Fibroblast of the aortic adventitia (primary cell): ENCODE data around the gene CD40LG. TPM values are rescaled to one million over a fixed set of nuclear protein-coding genes. Genes with fewer than 3 reads are reported as not detected.

Experiments
- DNase-seq: peaks from one replicate; pipeline ENCODE4 v3.0.0-alpha.2; 2010; ENCODE audit warnings: low read depth
- H3K4me3 ChIP-seq: 2 replicates; pipeline ENCODE4 v1.5.1; 2011; ENCODE audit warnings: low read depth, mild to moderate bottlenecking, control low read depth, low read length, moderate library complexity
- total RNA-seq: library from RNA; depleted of rRNA; stranded (reverse); fragments of >200 nt; gene quantifications from 2 replicates; pipeline ENCODE4 v1.2.3, GENCODE V29; 2012; ENCODE audit warnings: low replicate concordance
- TF ChIP-seq, protein P1 (sequence below): IDR thresholded peaks from 2 replicates; pipeline ENCODE4 v1.5.1; 2011; ENCODE audit warnings: mild to moderate bottlenecking, low read length, control low read depth, inconsistent platforms; ENCODE audit not compliant: insufficient read depth

The CD40LG gene
- total RNA-seq, 1 donor, result not detected

DNA sequence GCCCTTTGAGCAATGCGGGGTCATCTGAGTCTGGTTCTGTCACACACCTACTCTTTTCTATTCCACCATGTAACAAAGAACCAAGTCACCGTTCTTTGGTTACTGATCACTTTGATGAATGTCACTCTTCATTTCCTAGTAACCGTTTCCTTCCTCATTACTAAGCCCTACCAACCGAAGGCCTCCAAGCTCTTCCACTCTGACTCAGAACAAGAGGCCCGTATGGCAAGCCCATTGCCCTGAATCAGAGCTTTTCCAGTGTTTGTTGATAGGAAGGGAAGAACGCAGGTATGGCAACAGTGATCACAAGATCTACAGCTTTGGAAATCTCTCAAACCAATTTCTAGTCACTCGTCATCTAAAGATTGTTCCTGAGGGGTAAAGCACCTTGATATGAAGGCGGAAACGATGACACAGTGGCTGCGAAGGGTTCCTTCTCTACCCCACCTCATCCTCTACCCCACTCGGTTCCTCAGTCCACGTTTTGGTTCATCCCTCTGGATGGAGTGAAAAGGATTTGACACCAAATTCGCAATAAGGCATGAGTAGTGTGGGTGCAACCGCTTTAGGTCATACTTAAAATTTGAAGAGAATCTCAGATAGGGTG lies 28.0 kb upstream of the CD40LG start:
- TF ChIP-seq, protein P1, sequence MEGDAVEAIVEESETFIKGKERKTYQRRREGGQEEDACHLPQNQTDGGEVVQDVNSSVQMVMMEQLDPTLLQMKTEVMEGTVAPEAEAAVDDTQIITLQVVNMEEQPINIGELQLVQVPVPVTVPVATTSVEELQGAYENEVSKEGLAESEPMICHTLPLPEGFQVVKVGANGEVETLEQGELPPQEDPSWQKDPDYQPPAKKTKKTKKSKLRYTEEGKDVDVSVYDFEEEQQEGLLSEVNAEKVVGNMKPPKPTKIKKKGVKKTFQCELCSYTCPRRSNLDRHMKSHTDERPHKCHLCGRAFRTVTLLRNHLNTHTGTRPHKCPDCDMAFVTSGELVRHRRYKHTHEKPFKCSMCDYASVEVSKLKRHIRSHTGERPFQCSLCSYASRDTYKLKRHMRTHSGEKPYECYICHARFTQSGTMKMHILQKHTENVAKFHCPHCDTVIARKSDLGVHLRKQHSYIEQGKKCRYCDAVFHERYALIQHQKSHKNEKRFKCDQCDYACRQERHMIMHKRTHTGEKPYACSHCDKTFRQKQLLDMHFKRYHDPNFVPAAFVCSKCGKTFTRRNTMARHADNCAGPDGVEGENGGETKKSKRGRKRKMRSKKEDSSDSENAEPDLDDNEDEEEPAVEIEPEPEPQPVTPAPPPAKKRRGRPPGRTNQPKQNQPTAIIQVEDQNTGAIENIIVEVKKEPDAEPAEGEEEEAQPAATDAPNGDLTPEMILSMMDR, result no peak

DNA sequence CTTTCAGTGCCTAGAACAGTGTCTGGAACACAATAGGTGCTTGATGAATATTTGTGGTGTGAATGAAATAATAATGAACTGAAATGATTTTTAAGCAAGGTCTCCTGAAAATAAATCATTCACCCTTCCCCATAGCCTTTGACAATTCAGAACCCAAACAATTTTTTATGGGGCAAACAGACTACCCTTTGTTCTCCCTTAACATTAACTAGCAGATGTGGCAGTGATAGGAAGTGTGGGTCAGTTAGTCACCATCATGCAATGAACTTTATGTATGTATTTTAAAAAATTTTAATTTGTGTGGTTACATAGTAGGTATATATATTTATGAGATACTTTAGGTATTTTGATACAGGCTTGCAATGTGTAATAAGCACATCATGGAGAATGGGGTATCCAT lies 27.2 kb upstream of the CD40LG start:
- TF ChIP-seq, protein P1, result no peak
- DNase-seq, result no peak
- no peak overlapping the region for H3K4me3 ChIP-seq

More for the DNA sequence above, 28.0 kb upstream of the CD40LG start:
- no peak for DNase-seq
- H3K4me3 ChIP-seq, result no peak overlapping the region

DNA sequence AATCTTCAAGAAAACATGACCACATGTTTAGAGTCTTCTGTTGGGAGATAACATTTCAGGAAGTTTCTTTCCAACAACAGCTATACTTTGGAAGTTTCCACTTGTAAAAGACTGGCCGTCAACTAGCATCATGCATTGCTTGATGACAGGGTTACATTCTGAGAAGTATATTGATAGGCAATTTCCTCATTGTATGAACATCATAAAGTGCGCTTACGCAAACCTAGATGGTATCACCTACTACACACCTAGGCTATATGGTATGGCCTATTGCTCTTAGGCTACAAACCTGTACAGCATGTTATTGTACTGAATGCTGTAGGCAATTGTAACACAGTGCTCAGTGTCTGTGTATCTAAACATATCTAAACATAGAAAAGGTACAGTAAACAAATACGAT lies 25.4 kb upstream of the CD40LG start:
- H3K4me3 ChIP-seq, result no peak overlapping the region
- TF ChIP-seq, protein P1, result no peak
- DNase-seq, result no peak

DNA sequence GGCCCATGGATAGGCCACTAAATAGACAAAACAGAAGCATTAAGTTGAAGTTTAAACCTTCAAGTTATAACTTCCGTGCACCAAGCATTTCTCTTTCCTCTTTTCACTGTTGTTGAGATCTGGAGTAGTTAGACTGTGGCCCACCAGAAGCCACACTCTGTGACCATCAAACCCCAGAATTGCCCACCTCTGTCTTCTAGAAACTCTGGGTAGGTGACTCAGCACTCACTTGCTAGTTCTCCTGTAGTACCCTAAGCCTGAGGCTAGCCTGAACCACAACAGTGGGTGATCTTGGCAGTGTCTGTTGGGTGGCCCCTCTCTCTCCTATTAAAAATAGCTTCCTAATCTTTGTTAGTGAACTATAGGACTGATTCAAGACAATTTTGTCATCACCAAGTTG lies 24.6 kb upstream of the CD40LG start:
- no peak for DNase-seq
- TF ChIP-seq, protein P1, result no peak
- H3K4me3 ChIP-seq, result no peak overlapping the region

DNA sequence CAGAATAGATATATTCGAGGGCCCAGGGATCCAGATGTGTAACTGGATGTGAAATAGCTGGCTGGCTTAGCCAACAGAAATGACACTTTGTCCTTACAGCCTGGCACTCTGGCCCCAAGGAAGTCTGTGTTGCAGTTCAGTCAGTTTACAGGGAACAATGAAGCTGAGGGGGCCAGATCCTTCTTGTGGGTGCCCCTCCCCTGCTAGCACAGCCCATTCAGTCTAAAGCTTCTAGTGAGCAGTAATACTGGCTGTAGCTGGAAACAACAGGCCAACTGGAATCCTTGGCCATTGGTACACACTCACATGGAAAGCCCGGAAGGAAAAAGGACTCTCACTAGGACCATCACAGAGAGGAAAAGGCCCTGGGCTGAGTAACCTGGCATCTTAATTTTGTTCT lies 22.7 kb upstream of the CD40LG start:
- TF ChIP-seq, protein P1, result no peak
- no peak for DNase-seq

DNA sequence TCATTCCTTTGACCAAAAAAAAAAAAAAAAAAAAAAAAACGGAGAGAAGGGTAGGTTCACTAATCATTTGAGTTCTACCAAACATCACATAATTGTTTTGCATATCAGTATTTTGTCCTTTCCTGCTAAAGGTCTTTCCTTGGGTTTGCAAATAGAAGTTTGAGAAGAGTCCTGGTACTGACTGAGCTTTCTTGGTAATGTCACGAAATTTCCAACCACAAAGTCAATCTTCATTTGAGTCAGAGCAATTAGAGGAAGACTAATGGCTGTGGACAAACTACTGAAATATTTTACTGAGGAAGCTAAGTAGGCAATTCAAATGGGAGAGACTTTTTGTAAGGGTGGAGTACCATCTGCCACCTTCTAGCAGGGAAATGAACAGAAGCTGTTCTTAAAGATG lies 21.7 kb upstream of the CD40LG start:
- TF ChIP-seq, protein P1, result no peak
- no peak for DNase-seq
- H3K4me3 ChIP-seq, result no peak overlapping the region

More for the DNA sequence above, 22.7 kb upstream of the CD40LG start:
- no peak overlapping the region for H3K4me3 ChIP-seq

DNA sequence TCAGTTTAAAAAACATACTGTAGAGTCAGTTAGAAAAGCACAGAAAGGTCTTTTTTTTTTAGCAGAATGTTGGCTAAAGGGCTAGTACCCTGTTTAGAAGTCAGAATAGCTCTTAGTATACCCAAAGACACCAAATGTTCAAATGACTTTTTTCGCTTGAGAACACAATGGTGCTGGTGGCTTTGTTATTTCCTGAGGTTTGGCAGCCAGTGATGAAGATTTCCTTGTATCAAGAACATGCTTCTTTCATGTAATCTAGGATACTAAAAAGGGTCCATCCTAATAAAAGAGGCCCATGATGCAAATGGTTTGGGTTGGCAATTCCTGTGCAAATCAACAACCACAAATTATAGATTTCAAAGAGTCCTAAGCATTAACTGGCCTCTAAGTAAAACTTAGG lies 21.1 kb upstream of the CD40LG start:
- no peak for DNase-seq
- TF ChIP-seq, protein P1, result no peak
- no peak overlapping the region for H3K4me3 ChIP-seq
